Central memory CD8-positive, alpha-beta T cell (primary cell): Measurements from ENCODE around the gene EQTN.

Experiments used
- ATAC-seq: fragments of 150-1000 bp; cut with Tn5 transposase; replicated peaks from 2 replicates; pipeline ENCODE4 v1.10.0; 2022; ENCODE audit warnings: mild to moderate bottlenecking, moderate FRiP score, moderate number of reproducible peaks; ENCODE audit not compliant: poor library complexity, severe bottlenecking; ENCODE audit errors: extremely low read depth
- DNase-seq, 2 donors: peaks; one replicate each; pipeline ENCODE4 v3.0.0; 2021; ENCODE audit warnings: low spot score in 2 of 2
- H3K27ac Mint-ChIP-seq: one replicate; pipeline ENCODE4 v1.8.0; 2022; ENCODE audit warnings: low read depth, mild to moderate bottlenecking, moderate library complexity, mixed read lengths
- H3K27me3 Mint-ChIP-seq: one replicate; pipeline ENCODE4 v1.8.0; 2022; ENCODE audit warnings: mixed read lengths
- H3K36me3 Mint-ChIP-seq: one replicate; pipeline ENCODE4 v1.8.0; 2022; ENCODE audit warnings: mild to moderate bottlenecking, moderate library complexity, mixed read lengths; ENCODE audit not compliant: insufficient read depth
- H3K4me1 Mint-ChIP-seq: one replicate; pipeline ENCODE4 v1.8.0; 2022; ENCODE audit warnings: mixed read lengths
- H3K4me3 Mint-ChIP-seq: one replicate; pipeline ENCODE4 v1.8.0; 2022; ENCODE audit warnings: mild to moderate bottlenecking, moderate library complexity, mixed read lengths
- H3K9me3 Mint-ChIP-seq: one replicate; pipeline ENCODE4 v1.8.0; 2022; ENCODE audit warnings: mixed read lengths

The EQTN gene

GRCh38 chr9:27297050-27297449 is at the start of gene EQTN:
EQTN (minus strand) TSS chr9:27297150; CDS start chr9:27297055, 95 bp downstream.
- DNase-seq: no peak
- no peak for ATAC-seq
- no peak within 1 kb of the TSS for H3K4me3 Mint-ChIP-seq
- H3K27me3 Mint-ChIP-seq: no peaks in the 10 kb centered on the region
- no peaks in the 10 kb centered on the region for H3K4me1 Mint-ChIP-seq
- no peak within 1 kb of the TSS for H3K27ac Mint-ChIP-seq
- H3K9me3 Mint-ChIP-seq: no peaks in the 10 kb centered on the region
- H3K36me3 Mint-ChIP-seq: no peaks in the 10 kb centered on the region

GRCh38 chr9:27344776-27345175 is 47.8 kb upstream of the EQTN start:
- ATAC-seq: no peak
- DNase-seq: no peak
- Mint-ChIP-seq H3K9me3 (no peaks in the 10 kb centered on the region), H3K27ac (no peak overlapping the region), H3K4me1 (no peaks in the 10 kb centered on the region), H3K4me3 (no peak overlapping the region), H3K27me3 (no peaks in the 10 kb centered on the region), H3K36me3 (no peaks in the 10 kb centered on the region)

GRCh38 chr9:27341545-27342294 is 44.8 kb upstream of the EQTN start:
- Mint-ChIP-seq H3K4me1 (no peaks in the 10 kb centered on the region), H3K27me3 (no peaks in the 10 kb centered on the region), H3K4me3 (no peak overlapping the region), H3K9me3 (no peaks in the 10 kb centered on the region), H3K27ac (no peak overlapping the region), H3K36me3 (no peaks in the 10 kb centered on the region)
- DNase-seq: no peak
- ATAC-seq: no peak

GRCh38 chr9:27340961-27341511 is 44.1 kb upstream of the EQTN start:
- no peak for DNase-seq
- no peaks in the 10 kb centered on the region for H3K27me3 Mint-ChIP-seq
- H3K27ac Mint-ChIP-seq: no peak overlapping the region
- H3K36me3 Mint-ChIP-seq: no peaks in the 10 kb centered on the region
- H3K4me1 Mint-ChIP-seq: no peaks in the 10 kb centered on the region
- no peak overlapping the region for H3K4me3 Mint-ChIP-seq
- no peak for ATAC-seq
- no peaks in the 10 kb centered on the region for H3K9me3 Mint-ChIP-seq

GRCh38 chr9:27340285-27340674 is 43.3 kb upstream of the EQTN start:
- no peak for DNase-seq
- Mint-ChIP-seq H3K4me3 (no peak overlapping the region), H3K27ac (no peak overlapping the region), H3K4me1 (no peaks in the 10 kb centered on the region), H3K36me3 (no peaks in the 10 kb centered on the region), H3K9me3 (no peaks in the 10 kb centered on the region), H3K27me3 (no peaks in the 10 kb centered on the region)
- ATAC-seq: no peak

GRCh38 chr9:27339661-27340284 is 42.8 kb upstream of the EQTN start:
- Mint-ChIP-seq H3K9me3 (no peaks in the 10 kb centered on the region), H3K4me1 (no peaks in the 10 kb centered on the region)

GRCh38 chr9:27338527-27338903 is 41.6 kb upstream of the EQTN start:
- Mint-ChIP-seq H3K36me3 (no peaks in the 10 kb centered on the region), H3K4me3 (no peak overlapping the region), H3K27me3 (no peaks in the 10 kb centered on the region), H3K9me3 (no peaks in the 10 kb centered on the region), H3K4me1 (no peaks in the 10 kb centered on the region), H3K27ac (no peak overlapping the region)
- DNase-seq (no peak), ATAC-seq (no peak)

More at GRCh38 chr9:27339661-27340284, 42.8 kb upstream of the EQTN start:
- H3K27me3 Mint-ChIP-seq: no peaks in the 10 kb centered on the region
- no peak overlapping the region for H3K27ac Mint-ChIP-seq
- H3K4me3 Mint-ChIP-seq: no peak overlapping the region
- DNase-seq (no peak), ATAC-seq (no peak)
- H3K36me3 Mint-ChIP-seq: no peaks in the 10 kb centered on the region

- ATAC-seq: no peak
- no peaks in the 10 kb centered on the region for H3K4me1 Mint-ChIP-seq
- DNase-seq: no peak
- H3K9me3 Mint-ChIP-seq: no peaks in the 10 kb centered on the region
- no peaks in the 10 kb centered on the region for H3K27me3 Mint-ChIP-seq
- H3K36me3 Mint-ChIP-seq: no peaks in the 10 kb centered on the region
- no peak overlapping the region for H3K4me3 Mint-ChIP-seq
- no peak overlapping the region for H3K27ac Mint-ChIP-seq
Observed at GRCh38 chr9:27337833-27338526, 41.0 kb upstream of the EQTN start.

- Mint-ChIP-seq H3K9me3 (no peaks in the 10 kb centered on the region), H3K27ac (no peak overlapping the region), H3K36me3 (no peaks in the 10 kb centered on the region), H3K4me3 (no peak overlapping the region), H3K27me3 (no peaks in the 10 kb centered on the region), H3K4me1 (no peaks in the 10 kb centered on the region)
- DNase-seq (no peak), ATAC-seq (no peak)
Observed at GRCh38 chr9:27337236-27337635, 40.3 kb upstream of the EQTN start.

- Mint-ChIP-seq H3K36me3 (no peaks in the 10 kb centered on the region), H3K4me3 (no peak overlapping the region), H3K9me3 (no peaks in the 10 kb centered on the region), H3K27me3 (no peaks in the 10 kb centered on the region), H3K4me1 (no peaks in the 10 kb centered on the region), H3K27ac (no peak overlapping the region)
- ATAC-seq (no peak), DNase-seq (no peak)
Observed at GRCh38 chr9:27336829-27337228, 39.9 kb upstream of the EQTN start.

- no peaks in the 10 kb centered on the region for H3K4me1 Mint-ChIP-seq
- H3K27me3 Mint-ChIP-seq: no peaks in the 10 kb centered on the region
- no peak overlapping the region for H3K4me3 Mint-ChIP-seq
- no peaks in the 10 kb centered on the region for H3K36me3 Mint-ChIP-seq
- H3K27ac Mint-ChIP-seq: no peak overlapping the region
- DNase-seq (no peak), ATAC-seq (no peak)
- no peaks in the 10 kb centered on the region for H3K9me3 Mint-ChIP-seq
Observed at GRCh38 chr9:27336126-27336525, 39.2 kb upstream of the EQTN start.

GRCh38 chr9:27335075-27335474 is 38.1 kb upstream of the EQTN start:
- DNase-seq: no peak
- no peak overlapping the region for H3K4me3 Mint-ChIP-seq
- no peak for ATAC-seq
- no peaks in the 10 kb centered on the region for H3K27me3 Mint-ChIP-seq
- H3K4me1 Mint-ChIP-seq: no peaks in the 10 kb centered on the region
- no peaks in the 10 kb centered on the region for H3K9me3 Mint-ChIP-seq
- H3K36me3 Mint-ChIP-seq: no peaks in the 10 kb centered on the region
- no peak overlapping the region for H3K27ac Mint-ChIP-seq
